ENCODE results near the gene DRC1. TPM values are rescaled to one million over a fixed set of nuclear protein-coding genes. Genes with fewer than 3 reads are reported as not detected.

DRC1 gene
- total and polyA plus RNA-seq, 2 of the 13 experiments (the other 11 are each of a cell fraction or from before 2014, with no cell fraction given), result 0.07 TPM; not detected in 1

DNA sequence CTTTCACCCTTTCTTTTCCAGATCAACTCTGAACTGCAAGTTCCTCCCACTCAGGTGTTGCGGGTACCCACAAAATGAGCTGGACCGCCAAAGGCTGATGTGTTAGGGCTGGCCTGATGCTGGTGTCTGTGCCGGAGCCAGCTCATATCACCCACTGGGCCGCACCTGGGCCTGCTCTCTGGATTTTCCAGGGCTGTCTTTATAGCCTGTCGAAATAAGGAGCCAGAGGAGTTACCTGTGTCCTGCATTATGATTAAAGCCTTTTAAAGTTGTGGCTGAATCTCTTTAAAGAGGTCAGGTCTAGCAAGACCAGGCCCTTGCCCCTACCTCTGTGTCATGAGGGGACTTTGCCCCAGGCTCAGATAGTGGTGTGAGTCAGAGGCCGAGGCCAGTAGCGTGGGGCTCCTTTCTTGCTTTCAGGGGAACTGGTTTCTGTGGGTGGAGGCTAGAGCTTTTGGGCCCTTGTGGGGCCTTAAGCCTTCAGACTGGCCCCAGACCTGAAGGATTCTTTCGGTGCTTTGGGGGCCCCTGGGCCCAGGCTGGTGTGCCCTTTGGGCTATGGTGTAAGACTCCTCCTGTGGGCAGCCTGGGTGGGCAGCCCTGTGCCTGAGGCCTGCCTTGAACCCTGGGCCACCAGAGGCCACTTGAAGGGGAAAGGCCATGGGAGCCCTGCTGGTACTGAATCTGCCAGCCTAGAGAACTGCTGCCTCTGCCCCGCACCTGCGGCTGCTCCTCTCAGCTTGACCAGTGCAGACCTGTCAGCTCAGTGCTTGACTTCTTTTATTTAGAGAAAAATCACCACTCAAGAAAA is 54.9 kb downstream of the DRC1 start (continued):
- TF ChIP-seq, protein P1, sequence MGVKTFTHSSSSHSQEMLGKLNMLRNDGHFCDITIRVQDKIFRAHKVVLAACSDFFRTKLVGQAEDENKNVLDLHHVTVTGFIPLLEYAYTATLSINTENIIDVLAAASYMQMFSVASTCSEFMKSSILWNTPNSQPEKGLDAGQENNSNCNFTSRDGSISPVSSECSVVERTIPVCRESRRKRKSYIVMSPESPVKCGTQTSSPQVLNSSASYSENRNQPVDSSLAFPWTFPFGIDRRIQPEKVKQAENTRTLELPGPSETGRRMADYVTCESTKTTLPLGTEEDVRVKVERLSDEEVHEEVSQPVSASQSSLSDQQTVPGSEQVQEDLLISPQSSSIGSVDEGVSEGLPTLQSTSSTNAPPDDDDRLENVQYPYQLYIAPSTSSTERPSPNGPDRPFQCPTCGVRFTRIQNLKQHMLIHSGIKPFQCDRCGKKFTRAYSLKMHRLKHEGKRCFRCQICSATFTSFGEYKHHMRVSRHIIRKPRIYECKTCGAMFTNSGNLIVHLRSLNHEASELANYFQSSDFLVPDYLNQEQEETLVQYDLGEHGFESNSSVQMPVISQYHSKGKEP (CRISPR knock-in tag; IDR thresholded peaks at IDR 0.05), result no peak
- TF ChIP-seq ZNF550 (CRISPR knock-in tag; IDR thresholded peaks at IDR 0.05; ENCODE audit: borderline replicate concordance) (no peak), ZNF510 (CRISPR knock-in tag; IDR thresholded peaks at IDR 0.05; ENCODE audit: low read depth) (peak; percentile 56; the same call in 1 of the 2 replicates), ZMYM3 (CRISPR knock-in tag; IDR thresholded peaks at IDR 0.05) (peak; percentile 67), ZFY (CRISPR knock-in tag; IDR thresholded peaks at IDR 0.05) (peak; percentile 75), ZNF616 (CRISPR knock-in tag; IDR thresholded peaks at IDR 0.05; ENCODE audit: low read depth) (no peak), ZNF879 (CRISPR knock-in tag; IDR thresholded peaks at IDR 0.05) (no peak), ZNF724P (CRISPR knock-in tag; IDR thresholded peaks at IDR 0.05; ENCODE audit: borderline replicate concordance) (0 out of 2 replicates have a peak, but pooled peaks have one; percentile 1), ZNF614 (CRISPR knock-in tag; IDR thresholded peaks at IDR 0.05; ENCODE audit: borderline replicate concordance) (peak; percentile 62; the same call in 1 of the 2 replicates), ZSCAN30 (CRISPR knock-in tag; IDR thresholded peaks at IDR 0.05) (no peak), ZNF83 (CRISPR knock-in tag; IDR thresholded peaks at IDR 0.05; ENCODE audit: borderline replicate concordance) (no peak)
- TF ChIP-seq, protein P2, sequence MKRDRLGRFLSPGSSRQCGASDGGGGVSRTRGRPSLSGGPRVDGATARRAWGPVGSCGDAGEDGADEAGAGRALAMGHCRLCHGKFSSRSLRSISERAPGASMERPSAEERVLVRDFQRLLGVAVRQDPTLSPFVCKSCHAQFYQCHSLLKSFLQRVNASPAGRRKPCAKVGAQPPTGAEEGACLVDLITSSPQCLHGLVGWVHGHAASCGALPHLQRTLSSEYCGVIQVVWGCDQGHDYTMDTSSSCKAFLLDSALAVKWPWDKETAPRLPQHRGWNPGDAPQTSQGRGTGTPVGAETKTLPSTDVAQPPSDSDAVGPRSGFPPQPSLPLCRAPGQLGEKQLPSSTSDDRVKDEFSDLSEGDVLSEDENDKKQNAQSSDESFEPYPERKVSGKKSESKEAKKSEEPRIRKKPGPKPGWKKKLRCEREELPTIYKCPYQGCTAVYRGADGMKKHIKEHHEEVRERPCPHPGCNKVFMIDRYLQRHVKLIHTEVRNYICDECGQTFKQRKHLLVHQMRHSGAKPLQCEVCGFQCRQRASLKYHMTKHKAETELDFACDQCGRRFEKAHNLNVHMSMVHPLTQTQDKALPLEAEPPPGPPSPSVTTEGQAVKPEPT (CRISPR knock-in tag; IDR thresholded peaks at IDR 0.05; ENCODE audit: low read depth), result no peak
- TF ChIP-seq, protein P3, sequence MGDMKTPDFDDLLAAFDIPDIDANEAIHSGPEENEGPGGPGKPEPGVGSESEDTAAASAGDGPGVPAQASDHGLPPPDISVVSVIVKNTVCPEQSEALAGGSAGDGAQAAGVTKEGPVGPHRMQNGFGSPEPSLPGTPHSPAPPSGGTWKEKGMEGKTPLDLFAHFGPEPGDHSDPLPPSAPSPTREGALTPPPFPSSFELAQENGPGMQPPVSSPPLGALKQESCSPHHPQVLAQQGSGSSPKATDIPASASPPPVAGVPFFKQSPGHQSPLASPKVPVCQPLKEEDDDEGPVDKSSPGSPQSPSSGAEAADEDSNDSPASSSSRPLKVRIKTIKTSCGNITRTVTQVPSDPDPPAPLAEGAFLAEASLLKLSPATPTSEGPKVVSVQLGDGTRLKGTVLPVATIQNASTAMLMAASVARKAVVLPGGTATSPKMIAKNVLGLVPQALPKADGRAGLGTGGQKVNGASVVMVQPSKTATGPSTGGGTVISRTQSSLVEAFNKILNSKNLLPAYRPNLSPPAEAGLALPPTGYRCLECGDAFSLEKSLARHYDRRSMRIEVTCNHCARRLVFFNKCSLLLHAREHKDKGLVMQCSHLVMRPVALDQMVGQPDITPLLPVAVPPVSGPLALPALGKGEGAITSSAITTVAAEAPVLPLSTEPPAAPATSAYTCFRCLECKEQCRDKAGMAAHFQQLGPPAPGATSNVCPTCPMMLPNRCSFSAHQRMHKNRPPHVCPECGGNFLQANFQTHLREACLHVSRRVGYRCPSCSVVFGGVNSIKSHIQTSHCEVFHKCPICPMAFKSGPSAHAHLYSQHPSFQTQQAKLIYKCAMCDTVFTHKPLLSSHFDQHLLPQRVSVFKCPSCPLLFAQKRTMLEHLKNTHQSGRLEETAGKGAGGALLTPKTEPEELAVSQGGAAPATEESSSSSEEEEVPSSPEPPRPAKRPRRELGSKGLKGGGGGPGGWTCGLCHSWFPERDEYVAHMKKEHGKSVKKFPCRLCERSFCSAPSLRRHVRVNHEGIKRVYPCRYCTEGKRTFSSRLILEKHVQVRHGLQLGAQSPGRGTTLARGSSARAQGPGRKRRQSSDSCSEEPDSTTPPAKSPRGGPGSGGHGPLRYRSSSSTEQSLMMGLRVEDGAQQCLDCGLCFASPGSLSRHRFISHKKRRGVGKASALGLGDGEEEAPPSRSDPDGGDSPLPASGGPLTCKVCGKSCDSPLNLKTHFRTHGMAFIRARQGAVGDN (CRISPR knock-in tag; IDR thresholded peaks at IDR 0.05), result peak; percentile 37; the same call in 1 of the 2 replicates
- TF ChIP-seq, protein P4, sequence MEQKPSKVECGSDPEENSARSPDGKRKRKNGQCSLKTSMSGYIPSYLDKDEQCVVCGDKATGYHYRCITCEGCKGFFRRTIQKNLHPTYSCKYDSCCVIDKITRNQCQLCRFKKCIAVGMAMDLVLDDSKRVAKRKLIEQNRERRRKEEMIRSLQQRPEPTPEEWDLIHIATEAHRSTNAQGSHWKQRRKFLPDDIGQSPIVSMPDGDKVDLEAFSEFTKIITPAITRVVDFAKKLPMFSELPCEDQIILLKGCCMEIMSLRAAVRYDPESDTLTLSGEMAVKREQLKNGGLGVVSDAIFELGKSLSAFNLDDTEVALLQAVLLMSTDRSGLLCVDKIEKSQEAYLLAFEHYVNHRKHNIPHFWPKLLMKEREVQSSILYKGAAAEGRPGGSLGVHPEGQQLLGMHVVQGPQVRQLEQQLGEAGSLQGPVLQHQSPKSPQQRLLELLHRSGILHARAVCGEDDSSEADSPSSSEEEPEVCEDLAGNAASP (CRISPR knock-in tag; IDR thresholded peaks at IDR 0.05; ENCODE audit: borderline replicate concordance), result peak; percentile 66; the same call in 1 of the 2 replicates
- TF ChIP-seq, protein P5, sequence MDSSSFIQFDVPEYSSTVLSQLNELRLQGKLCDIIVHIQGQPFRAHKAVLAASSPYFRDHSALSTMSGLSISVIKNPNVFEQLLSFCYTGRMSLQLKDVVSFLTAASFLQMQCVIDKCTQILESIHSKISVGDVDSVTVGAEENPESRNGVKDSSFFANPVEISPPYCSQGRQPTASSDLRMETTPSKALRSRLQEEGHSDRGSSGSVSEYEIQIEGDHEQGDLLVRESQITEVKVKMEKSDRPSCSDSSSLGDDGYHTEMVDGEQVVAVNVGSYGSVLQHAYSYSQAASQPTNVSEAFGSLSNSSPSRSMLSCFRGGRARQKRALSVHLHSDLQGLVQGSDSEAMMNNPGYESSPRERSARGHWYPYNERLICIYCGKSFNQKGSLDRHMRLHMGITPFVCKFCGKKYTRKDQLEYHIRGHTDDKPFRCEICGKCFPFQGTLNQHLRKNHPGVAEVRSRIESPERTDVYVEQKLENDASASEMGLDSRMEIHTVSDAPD (CRISPR knock-in tag; IDR thresholded peaks at IDR 0.05), result no peak
- TF ChIP-seq, protein P6, sequence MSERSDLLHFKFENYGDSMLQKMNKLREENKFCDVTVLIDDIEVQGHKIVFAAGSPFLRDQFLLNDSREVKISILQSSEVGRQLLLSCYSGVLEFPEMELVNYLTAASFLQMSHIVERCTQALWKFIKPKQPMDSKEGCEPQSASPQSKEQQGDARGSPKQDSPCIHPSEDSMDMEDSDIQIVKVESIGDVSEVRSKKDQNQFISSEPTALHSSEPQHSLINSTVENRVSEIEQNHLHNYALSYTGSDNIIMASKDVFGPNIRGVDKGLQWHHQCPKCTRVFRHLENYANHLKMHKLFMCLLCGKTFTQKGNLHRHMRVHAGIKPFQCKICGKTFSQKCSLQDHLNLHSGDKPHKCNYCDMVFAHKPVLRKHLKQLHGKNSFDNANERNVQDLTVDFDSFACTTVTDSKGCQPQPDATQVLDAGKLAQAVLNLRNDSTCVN (CRISPR knock-in tag; IDR thresholded peaks at IDR 0.05; ENCODE audit: borderline replicate concordance), result no peak
